ENCODE measurements around the gene NPTN. TPM values are rescaled to one million over a fixed set of nuclear protein-coding genes. Genes with fewer than 3 reads are reported as not detected.

Gene NPTN
- total and polyA plus RNA-seq, 2 donors from 2014 or later: 100 to 130 TPM

DNA sequence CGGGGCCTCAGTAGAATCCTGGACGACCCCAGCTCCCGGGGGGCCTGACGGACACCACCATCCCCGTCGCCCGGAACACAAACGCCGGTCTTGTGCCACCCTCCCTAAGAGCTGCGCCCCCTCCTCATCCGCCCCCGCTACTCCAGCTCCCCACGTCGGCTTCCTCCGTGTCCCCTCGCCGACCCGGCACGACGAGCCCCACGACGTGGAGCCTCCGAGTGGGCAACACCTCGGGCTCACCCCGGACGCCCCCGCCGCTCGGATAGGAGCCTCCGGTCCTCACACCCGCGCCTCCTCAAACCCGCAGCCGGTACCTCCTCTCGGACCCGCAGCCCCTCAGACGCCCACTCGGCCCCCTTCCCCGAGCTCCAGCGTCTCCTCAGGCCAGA lies 525 bp downstream of the NPTN start:
- Histone ChIP-seq H3K4me1 (ENCODE audit: control insufficient read depth in 2 of 3, insufficient read depth in 2 of 3, low read depth in 1 of 3, low read length in 3 of 3) (peaks cover 10 to 19% (median 13%) of the 10 kb centered on the region in 3 donors), H3K4me3 (ENCODE audit: low read length in 3 of 3) (peak overlapping the region; percentile 70 to 88 (median 85)), H3K27ac (ENCODE audit: low read depth in 2 of 2, low read length in 2 of 2) (peak overlapping the region; percentile 66 to 87), H3K9me3 (ENCODE audit: control insufficient read depth in 2 of 3, insufficient read depth in 1 of 3, low read length in 3 of 3) (no peaks in the 10 kb centered on the region), H3K36me3 (ENCODE audit: control insufficient read depth in 2 of 3, insufficient read depth in 3 of 3, low read length in 3 of 3) (no peaks in the 10 kb centered on the region), H3K9ac (ENCODE audit: low read length in 3 of 3) (peak overlapping the region; percentile 51 to 89 (median 80)), H3K27me3 (ENCODE audit: control insufficient read depth, insufficient read depth, low read length) (no peaks in the 10 kb centered on the region)
- intact Hi-C loops (cut with DNase I): loop anchor here (10.0 kb wide), 1 partner anchor 68 kb away; no protein-coding TSS in a partner anchor
- DNase-seq: peak in 2 of 5 donors; percentile 21 to 43
- TF ChIP-seq, protein P1, sequence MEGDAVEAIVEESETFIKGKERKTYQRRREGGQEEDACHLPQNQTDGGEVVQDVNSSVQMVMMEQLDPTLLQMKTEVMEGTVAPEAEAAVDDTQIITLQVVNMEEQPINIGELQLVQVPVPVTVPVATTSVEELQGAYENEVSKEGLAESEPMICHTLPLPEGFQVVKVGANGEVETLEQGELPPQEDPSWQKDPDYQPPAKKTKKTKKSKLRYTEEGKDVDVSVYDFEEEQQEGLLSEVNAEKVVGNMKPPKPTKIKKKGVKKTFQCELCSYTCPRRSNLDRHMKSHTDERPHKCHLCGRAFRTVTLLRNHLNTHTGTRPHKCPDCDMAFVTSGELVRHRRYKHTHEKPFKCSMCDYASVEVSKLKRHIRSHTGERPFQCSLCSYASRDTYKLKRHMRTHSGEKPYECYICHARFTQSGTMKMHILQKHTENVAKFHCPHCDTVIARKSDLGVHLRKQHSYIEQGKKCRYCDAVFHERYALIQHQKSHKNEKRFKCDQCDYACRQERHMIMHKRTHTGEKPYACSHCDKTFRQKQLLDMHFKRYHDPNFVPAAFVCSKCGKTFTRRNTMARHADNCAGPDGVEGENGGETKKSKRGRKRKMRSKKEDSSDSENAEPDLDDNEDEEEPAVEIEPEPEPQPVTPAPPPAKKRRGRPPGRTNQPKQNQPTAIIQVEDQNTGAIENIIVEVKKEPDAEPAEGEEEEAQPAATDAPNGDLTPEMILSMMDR (IDR thresholded peaks at IDR 0.05; ENCODE audit: borderline replicate concordance, extremely low read depth, insufficient read depth): no peak
- no peak for FAIRE-seq

DNA sequence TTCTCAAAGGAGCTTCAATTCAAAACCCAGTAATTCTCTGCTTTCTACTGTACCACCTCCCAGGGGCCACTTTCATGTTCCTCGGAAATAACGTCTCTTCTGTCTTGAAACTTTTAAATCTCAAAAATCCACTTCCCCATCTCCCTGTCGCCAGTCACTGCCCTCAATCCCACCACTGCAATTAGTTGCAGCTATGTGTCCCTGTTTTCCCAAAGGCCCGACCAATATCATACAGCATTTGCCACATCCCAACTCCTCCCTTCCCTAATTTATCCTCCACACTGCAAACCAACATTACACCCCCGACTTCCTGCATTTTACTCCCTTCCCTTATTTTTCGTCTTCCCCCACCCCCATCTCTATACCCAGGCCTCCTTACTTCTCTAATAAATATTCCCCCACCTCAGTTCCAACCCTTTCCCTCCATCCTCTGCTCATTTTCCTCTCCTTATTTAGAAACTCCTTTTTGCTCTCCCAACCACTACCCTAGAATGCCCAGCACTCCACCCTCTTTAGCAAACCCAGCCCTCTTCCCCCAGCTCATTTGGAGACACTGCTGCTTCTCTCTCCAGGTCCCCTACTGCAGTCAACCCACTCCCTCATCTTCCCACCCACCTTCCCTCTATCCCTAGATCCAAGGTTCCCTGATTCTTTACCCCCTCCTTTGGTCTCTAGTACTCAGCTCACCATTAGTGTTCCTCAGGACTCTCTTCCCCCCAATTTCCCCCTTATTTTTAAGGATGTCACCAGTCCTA lies 1.1 kb downstream of the NPTN start:
- FAIRE-seq (no peak), DNase-seq (peak in 3 of 5 donors; percentile 35 to 68 (median 63))
- TF ChIP-seq, protein P1 (IDR thresholded peaks at IDR 0.05; ENCODE audit: borderline replicate concordance, extremely low read depth, insufficient read depth): no peak
- peak overlapping the region; percentile 66 to 87 for H3K27ac ChIP-seq (ENCODE audit: low read depth in 2 of 2, low read length in 2 of 2)
- H3K9me3 ChIP-seq (ENCODE audit: control insufficient read depth in 2 of 3, insufficient read depth in 1 of 3, low read length in 3 of 3): no peaks in the 10 kb centered on the region
- H3K27me3 ChIP-seq (ENCODE audit: control insufficient read depth, insufficient read depth, low read length): no peaks in the 10 kb centered on the region
- H3K36me3 ChIP-seq (ENCODE audit: control insufficient read depth in 2 of 3, insufficient read depth in 3 of 3, low read length in 3 of 3): no peaks in the 10 kb centered on the region
- H3K4me3 ChIP-seq (ENCODE audit: low read length in 3 of 3): peak overlapping the region; percentile 70 to 88 (median 85)
- intact Hi-C loops (cut with DNase I): loop anchor here (10.0 kb wide), 1 partner anchor 67 kb away; no protein-coding TSS in a partner anchor
- H3K9ac ChIP-seq (ENCODE audit: low read length in 3 of 3): peak overlapping the region; percentile 51 to 89 (median 80)
- peaks cover 10 to 19% (median 13%) of the 10 kb centered on the region in 3 donors for H3K4me1 ChIP-seq (ENCODE audit: control insufficient read depth in 2 of 3, insufficient read depth in 2 of 3, low read depth in 1 of 3, low read length in 3 of 3)

- H3K9me3 ChIP-seq (ENCODE audit: control insufficient read depth in 2 of 3, insufficient read depth in 1 of 3, low read length in 3 of 3): no peaks in the 10 kb centered on the region
- H3K27ac ChIP-seq (ENCODE audit: low read depth in 2 of 2, low read length in 2 of 2): peak overlapping the region in 1 of 2 donors; percentile 73
- peak overlapping the region in 2 of 3 donors; percentile 10 to 28 for H3K9ac ChIP-seq (ENCODE audit: low read length in 3 of 3)
- H3K36me3 ChIP-seq (ENCODE audit: control insufficient read depth in 2 of 3, insufficient read depth in 3 of 3, low read length in 3 of 3): no peaks in the 10 kb centered on the region
- H3K4me3 ChIP-seq (ENCODE audit: low read length in 3 of 3): peak overlapping the region; percentile 18 to 88 (median 85)
- intact Hi-C loops (cut with DNase I): loop anchor here (10.0 kb wide), 1 partner anchor 66 kb away; no protein-coding TSS in a partner anchor
- DNase-seq: no peak
- peaks cover 10 to 19% (median 19%) of the 10 kb centered on the region in 3 donors for H3K4me1 ChIP-seq (ENCODE audit: control insufficient read depth in 2 of 3, insufficient read depth in 2 of 3, low read depth in 1 of 3, low read length in 3 of 3)
- no peaks in the 10 kb centered on the region for H3K27me3 ChIP-seq (ENCODE audit: control insufficient read depth, insufficient read depth, low read length)
- no peak for FAIRE-seq
- TF ChIP-seq, protein P1 (IDR thresholded peaks at IDR 0.05; ENCODE audit: borderline replicate concordance, extremely low read depth, insufficient read depth): no peak
These were observed 2.2 kb downstream of the NPTN start for GRCh38 chr15:73630921-73631362.
